Measurements from ENCODE around the gene CHCHD6.

- TF ChIP-seq ZNF384 (IDR thresholded peaks at IDR 0.05) = no peak
- no peak for TF ChIP-seq NFRKB (IDR thresholded peaks at IDR 0.05)
Observed at GRCh38 chr3:126743350-126743749, 39.3 kb downstream of the CHCHD6 start.

Measured in HEK293T (cell line).